HG02588 (cell line): ENCODE measurements around the gene PRKCD.

ENCODE experiments used
- ATAC-seq: cut with Tn5 transposase; IDR thresholded peaks from one replicate; pipeline ENCODE4 v1.9.1; 2021; ENCODE audit warnings: mild to moderate bottlenecking, moderate library complexity; ENCODE audit not compliant: unreplicated experiment

Gene PRKCD

GRCh38 chr3:53213276-53213675, 52.3 kb downstream of the PRKCD start:
- ATAC-seq, result no peak

- ATAC-seq, result no peak
These were observed 54.8 kb downstream of the PRKCD start for GRCh38 chr3:53215816-53216215.

GRCh38 chr3:53216723-53217122, 55.7 kb downstream of the PRKCD start:
- no peak for ATAC-seq

GRCh38 chr3:53217175-53217574, 56.2 kb downstream of the PRKCD start:
- no peak for ATAC-seq

- no peak for ATAC-seq
These were observed 57.1 kb downstream of the PRKCD start for GRCh38 chr3:53218131-53218530.

- no peak for ATAC-seq
These were observed 59.0 kb downstream of the PRKCD start for GRCh38 chr3:53219895-53220483.

- ATAC-seq, result no peak
These were observed 60.3 kb downstream of the PRKCD start for GRCh38 chr3:53221345-53221744.

GRCh38 chr3:53221827-53222182, 60.8 kb downstream of the PRKCD start:
- ATAC-seq, result no peak

GRCh38 chr3:53222183-53222901, 61.3 kb downstream of the PRKCD start:
- ATAC-seq, result no peak

GRCh38 chr3:53223025-53223424, 62.0 kb downstream of the PRKCD start:
- no peak for ATAC-seq

GRCh38 chr3:53223541-53223966, 62.5 kb downstream of the PRKCD start:
- no peak for ATAC-seq

- ATAC-seq, result no peak
These were observed 63.0 kb downstream of the PRKCD start for GRCh38 chr3:53224026-53224425.

GRCh38 chr3:53224536-53224935, 63.5 kb downstream of the PRKCD start:
- ATAC-seq, result no peak

GRCh38 chr3:53225181-53225580, 64.2 kb downstream of the PRKCD start:
- ATAC-seq, result no peak

GRCh38 chr3:53225651-53226050, 64.6 kb downstream of the PRKCD start:
- no peak for ATAC-seq

GRCh38 chr3:53226142-53226840, 65.3 kb downstream of the PRKCD start:
- no peak for ATAC-seq

- no peak for ATAC-seq
These were observed 65.9 kb downstream of the PRKCD start for GRCh38 chr3:53226841-53227407.

- ATAC-seq, result no peak
These were observed 67.2 kb downstream of the PRKCD start for GRCh38 chr3:53227993-53228885.

GRCh38 chr3:53229171-53229570, 68.2 kb downstream of the PRKCD start:
- ATAC-seq, result no peak

- ATAC-seq, result no peak
These were observed 68.6 kb downstream of the PRKCD start for GRCh38 chr3:53229606-53230005.
